ENCODE measurements around the gene COMT.

GRCh38 chr22:19901577-19902244 lies 39.9 kb upstream of the COMT start:
- TF ChIP-seq GATA2 (IDR thresholded peaks at IDR 0.05; ENCODE audit: low read depth, low read length), result no peak
- no peak for TF ChIP-seq GATA3 (IDR thresholded peaks at IDR 0.05; ENCODE audit: low read depth, low read length)
